NCI-H69 (cell line): ENCODE data around the gene CYP1A1.

ENCODE experiments used
- DNase-seq: peaks from one replicate; lab custom pipeline; 2025; lab: John Stamatoyannopoulos, UW

The CYP1A1 gene

GRCh38 chr15:74695597-74696397 is 29.5 kb downstream of the CYP1A1 start, which contains the start of gene EDC3:
EDC3 (minus strand) TSS chr15:74696024; CDS start chr15:74675124, 20,900 bp downstream.
- DNase-seq = peak; percentile 84

- no peak for DNase-seq
These were observed 33.0 kb downstream of the CYP1A1 start for GRCh38 chr15:74692327-74692726.

GRCh38 chr15:74683758-74684157 is 41.6 kb downstream of the CYP1A1 start:
- DNase-seq = no peak

GRCh38 chr15:74682954-74683353 is 42.4 kb downstream of the CYP1A1 start:
- no peak for DNase-seq

- no peak for DNase-seq
These were observed 44.9 kb downstream of the CYP1A1 start for GRCh38 chr15:74680456-74680855.

GRCh38 chr15:74676801-74677200 is 48.5 kb downstream of the CYP1A1 start:
- DNase-seq = no peak

- DNase-seq = no peak
These were observed 51.2 kb downstream of the CYP1A1 start for GRCh38 chr15:74674161-74674560.

- no peak for DNase-seq
These were observed 55.7 kb downstream of the CYP1A1 start for GRCh38 chr15:74669627-74670026.
